H4 (cell line): ENCODE results near the gene KIF16B. TPM values are rescaled to one million over a fixed set of nuclear protein-coding genes. Genes with fewer than 3 reads are reported as not detected.
A peak's percentile ranks its signal among the peaks of the same experiment; 100 is the strongest.
"Not testable (repeated sequence)": the region's sequence is repeated elsewhere in the genome, so short reads cannot be mapped to it uniquely, and the experiment has no call there.

Source experiments
- DNase-seq: peaks from one replicate; pipeline ENCODE4 v3.0.0-alpha.2; 2015; ENCODE audit warnings: low spot score
- total RNA-seq: library from RNA; depleted of rRNA; stranded (reverse); fragments of >200 nt; shearing (Covaris generic); gene quantifications from 2 replicates; pipeline ENCODE4 v1.2.3, GENCODE V29; 2014; rRNA removed

KIF16B gene, protein sequence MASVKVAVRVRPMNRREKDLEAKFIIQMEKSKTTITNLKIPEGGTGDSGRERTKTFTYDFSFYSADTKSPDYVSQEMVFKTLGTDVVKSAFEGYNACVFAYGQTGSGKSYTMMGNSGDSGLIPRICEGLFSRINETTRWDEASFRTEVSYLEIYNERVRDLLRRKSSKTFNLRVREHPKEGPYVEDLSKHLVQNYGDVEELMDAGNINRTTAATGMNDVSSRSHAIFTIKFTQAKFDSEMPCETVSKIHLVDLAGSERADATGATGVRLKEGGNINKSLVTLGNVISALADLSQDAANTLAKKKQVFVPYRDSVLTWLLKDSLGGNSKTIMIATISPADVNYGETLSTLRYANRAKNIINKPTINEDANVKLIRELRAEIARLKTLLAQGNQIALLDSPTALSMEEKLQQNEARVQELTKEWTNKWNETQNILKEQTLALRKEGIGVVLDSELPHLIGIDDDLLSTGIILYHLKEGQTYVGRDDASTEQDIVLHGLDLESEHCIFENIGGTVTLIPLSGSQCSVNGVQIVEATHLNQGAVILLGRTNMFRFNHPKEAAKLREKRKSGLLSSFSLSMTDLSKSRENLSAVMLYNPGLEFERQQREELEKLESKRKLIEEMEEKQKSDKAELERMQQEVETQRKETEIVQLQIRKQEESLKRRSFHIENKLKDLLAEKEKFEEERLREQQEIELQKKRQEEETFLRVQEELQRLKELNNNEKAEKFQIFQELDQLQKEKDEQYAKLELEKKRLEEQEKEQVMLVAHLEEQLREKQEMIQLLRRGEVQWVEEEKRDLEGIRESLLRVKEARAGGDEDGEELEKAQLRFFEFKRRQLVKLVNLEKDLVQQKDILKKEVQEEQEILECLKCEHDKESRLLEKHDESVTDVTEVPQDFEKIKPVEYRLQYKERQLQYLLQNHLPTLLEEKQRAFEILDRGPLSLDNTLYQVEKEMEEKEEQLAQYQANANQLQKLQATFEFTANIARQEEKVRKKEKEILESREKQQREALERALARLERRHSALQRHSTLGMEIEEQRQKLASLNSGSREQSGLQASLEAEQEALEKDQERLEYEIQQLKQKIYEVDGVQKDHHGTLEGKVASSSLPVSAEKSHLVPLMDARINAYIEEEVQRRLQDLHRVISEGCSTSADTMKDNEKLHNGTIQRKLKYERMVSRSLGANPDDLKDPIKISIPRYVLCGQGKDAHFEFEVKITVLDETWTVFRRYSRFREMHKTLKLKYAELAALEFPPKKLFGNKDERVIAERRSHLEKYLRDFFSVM (N-terminal part only)
- 5.0 and 7.4 TPM in 2 replicates for total RNA-seq

DNA sequence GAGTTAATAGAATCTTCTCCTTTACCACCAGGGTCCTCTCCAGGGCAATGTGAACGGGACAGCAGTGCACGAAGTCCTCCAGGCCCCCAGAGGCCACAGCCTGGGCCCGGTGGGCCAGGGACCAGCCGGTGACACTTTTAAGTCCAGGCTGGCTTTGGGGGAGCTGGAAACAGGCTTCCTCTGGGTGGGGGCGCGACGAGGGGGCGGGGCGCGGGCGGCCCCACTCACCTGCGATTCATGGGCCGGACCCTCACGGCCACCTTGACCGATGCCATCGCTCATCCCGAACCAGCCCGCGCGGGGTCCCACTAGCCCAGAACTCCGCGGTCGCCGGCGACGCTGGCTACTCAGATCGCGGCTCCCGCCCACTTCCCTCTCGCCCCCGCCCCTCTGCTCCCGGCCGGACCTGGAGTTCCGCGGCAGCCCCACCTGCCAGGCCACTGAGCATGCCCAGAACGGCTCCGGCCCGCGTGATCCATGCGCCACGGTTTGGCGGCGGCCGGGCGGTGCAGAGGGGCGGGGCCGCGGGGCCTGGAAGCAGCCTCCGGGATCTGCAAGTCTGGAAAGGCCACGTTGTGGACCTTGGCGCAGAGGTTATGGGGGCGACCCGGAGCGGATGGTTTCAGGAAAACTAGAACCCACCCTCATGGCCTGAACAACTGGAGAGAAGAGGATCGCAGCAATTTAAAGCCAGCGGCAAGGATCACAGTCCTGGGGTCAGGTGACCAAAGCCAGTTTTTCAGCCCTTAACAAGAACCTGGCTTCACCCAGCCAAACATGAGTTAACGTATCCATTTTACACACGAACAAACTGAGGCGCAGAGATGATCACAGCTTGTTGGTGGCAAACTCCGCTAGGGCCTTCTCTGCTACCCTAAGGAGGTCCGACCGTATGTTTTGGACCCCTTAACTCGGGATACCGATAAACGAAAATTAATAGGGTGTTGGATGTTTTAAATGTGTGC is at the start of gene KIF16B:
Gene KIF16B (minus strand): TSS at position 448 of the 965 bp plus-strand sequence. CDS start 173 bp downstream, at position 275.
- DNase-seq = peak; percentile 86

DNA sequence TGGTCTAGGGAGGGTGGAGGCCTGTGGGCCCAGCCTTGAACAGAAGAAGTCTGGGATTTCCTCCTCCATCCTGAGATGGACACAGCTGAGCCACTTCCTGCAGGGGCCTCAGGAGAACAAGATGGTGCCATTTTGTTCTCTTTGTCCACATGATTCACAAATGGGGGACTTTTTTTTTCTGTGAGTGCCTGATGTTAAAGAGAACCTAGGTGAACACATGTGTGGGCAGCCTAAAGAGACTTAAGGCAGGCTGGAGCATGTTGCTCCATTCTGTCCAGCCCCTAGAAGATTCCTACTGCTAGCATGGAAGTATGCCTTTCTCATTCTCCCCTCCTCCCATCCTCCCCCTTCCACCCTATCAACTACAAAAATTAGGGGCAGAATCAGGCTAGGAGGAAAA is 49.3 kb upstream of the KIF16B start:
- no peak for DNase-seq

DNA sequence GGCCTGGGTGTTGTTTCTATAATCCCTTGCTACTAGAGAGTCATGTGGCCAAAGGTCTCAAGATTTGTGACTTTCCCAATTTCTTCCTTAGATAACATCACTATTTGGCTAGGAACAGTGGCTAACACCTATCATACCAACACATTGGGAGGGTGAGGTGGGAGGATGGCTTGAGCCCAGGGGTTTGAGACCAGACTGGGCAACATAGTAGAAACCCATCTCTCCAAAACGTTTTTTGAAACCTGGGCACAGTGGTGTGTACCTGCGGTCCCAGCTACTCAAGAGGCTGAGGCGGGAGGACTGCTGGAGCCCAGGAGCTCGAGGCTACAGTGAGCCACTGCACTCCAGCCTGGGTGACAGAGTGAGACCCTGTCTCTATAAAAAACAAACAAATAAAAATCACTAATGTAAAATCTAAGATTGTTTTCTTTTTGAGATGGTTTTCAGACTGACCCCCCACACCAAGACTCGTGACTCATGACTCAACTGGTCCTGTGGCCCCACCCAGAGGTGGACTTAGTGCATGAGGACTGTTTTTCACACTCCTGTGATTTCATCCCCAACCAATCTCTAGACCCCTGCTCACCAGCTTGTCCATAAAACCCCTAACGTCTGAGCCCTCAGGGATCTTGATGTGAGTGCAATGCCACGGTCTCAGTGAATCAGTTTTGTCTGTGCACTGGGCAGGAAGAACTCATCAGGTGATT is 48.3 kb upstream of the KIF16B start:
- DNase-seq = no peak

DNA sequence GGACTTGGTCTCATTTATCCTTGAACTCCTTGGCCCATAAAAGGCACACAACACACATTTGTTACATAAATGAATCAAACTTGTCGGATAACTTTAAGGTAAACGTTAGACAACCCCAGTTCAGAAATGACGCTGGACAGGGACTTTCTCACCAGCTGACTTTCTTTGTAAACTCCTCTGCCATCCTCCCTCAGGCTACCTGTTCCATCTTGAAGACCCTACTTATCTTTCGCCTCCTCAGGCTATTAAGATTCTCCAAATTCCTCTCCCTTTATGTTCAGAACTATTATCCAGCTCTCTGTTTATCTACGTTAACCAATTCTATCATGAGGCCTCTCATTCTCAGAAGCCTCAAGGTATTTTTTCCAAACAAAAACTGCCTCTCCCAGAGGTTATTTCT is 47.7 kb upstream of the KIF16B start:
- no peak for DNase-seq

DNA sequence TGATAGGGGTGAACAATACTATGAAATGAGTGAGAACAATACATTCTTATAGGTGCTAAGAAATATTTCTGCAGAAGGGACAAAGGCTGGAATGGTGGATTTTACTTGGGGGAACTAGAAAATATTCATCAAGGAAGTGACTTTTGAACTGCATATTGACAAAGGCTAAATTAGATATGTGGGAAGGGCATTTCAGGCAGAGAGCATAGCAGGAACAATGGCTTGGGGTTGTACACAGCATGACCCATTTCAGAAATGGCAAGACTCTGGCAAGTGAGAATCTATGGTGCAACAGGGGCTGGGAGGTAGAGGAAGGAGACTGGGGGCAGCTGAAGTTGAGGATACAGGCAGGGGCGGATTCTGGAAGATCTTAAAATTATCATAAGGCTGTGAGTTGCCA is 46.7 kb upstream of the KIF16B start:
- DNase-seq = no peak

DNA sequence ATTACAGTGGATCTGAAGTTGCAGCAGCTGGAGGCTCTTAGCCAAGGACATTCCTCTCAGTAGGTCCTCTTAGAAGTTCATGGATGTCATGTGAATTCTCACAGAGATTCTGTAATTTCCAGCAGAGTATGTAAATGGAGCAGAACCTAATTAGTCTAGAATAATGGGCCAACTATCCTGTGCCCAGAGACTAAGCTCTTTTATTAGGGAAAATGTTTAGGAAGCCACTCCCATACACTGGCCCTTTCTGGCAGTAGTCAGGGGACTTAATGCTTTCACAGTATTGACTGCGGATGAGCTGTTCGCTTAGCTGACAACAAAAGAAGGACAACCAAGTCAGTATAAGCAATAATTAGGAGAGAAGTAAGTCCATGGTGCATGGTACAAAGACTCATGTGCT is 43.8 kb upstream of the KIF16B start:
- DNase-seq = no peak

DNA sequence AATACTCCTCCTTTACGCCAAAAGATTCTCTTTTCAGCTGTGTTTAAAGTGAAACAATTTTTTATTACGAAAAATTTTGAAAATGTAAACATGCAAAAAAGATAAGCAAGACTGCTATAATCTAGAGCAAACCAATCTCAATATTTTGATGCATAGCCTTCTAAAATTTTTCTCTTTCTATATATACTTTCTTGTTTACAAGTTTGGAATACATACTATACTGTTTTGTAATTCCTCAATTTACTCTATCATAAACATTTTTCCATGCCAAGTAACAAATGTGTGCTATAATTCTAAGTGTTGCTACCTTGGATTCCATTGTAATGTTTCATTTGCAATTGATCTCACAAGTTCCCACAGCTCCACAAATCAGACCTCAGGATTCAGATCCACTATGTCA is 43.1 kb upstream of the KIF16B start:
- no peak for DNase-seq

DNA sequence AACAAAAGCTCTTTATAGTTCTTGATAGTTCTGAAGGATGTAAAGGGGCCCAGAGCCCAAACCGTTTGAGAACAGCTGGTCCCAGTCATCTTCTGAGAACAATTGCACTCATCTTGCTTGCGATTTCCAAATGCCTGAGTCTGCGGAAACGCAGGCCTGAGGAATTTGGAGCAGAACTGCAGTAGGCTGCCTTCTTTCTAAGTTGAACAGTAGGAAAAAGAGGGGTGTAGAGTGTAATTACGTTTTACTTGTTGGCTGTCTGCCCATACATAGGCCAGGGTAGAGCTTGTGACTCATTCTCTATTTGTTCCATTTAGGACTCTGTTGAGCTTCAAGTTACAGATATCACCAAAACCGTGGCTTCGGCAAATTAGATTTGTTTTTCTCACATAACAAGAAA is 42.0 kb upstream of the KIF16B start:
- peak; percentile 90 for DNase-seq

DNA sequence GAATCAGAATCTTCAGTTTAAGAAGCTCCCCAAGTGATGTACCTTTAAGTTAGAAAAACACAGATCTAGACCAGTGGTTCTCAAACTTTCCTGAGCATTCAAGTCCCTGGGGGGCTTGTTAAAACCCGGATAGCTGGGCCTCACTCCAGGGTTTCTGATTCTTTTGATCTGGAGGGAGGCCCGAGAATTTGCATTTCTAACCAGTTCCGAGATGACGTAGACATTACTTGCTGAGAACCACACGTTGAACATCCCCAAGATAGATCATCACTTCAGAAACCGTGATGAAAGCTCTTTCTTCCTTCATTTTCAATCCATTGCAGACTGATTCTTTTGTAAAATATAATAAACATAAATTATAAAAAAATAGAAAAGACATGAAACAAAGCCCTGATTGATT is 40.7 kb upstream of the KIF16B start:
- no peak for DNase-seq

DNA sequence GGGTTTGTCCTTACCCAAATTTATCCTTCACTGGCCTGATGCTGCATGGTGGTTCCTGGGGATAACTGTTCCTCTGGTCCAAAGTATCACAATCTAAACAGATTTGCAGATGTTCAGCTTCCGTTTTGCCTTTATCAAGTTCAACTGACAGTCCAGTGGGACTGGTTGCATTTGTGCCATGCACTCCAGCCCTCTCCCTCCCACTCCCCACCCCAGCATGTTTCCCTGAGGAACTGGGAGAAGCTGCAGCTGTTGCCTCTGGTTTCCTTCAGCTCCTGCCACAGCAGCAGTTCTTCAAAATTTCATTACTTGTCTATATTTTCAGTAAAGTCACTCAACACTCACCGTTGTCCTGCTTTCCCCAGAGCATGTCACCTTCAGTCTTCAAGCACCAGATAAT is 39.5 kb upstream of the KIF16B start:
- no peak for DNase-seq

DNA sequence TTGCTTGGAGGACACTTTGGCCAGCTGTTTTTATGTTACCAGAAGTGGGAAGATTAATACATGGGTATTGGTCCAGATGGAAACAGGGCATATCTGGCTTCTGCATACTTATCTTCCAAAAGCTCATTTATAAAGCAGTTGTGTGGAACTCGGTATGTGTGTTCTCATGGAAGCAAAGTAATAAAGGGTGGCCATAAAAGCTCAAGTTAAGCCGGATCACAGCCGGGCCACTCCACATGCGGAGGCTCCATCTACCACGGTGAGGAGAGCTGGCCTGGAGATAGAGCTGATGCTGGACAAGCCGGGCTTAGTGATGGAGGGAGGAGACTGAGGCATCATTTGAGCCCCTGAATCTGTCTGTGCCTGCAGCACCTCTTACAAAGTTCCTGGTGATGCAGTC is 38.6 kb upstream of the KIF16B start:
- no peak for DNase-seq

DNA sequence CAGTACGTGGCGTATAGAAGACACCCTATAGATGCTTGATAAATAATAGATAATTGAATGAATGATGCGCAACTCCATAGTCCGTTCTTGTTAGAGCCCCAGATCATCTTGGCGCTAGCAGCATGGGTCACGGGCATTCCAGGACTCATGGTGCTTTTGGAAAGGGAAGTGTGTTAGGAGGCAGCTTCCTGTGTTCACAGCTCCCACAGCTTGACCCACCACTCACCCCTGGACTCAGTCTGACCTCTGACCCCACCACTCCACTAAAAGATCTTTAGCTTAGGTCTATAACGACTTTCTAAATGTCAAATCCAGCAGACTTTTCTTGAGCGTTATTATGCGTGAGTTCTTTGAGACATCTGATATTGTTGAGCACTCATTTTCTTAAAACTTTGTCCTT is 35.8 kb upstream of the KIF16B start:
- DNase-seq = no peak

DNA sequence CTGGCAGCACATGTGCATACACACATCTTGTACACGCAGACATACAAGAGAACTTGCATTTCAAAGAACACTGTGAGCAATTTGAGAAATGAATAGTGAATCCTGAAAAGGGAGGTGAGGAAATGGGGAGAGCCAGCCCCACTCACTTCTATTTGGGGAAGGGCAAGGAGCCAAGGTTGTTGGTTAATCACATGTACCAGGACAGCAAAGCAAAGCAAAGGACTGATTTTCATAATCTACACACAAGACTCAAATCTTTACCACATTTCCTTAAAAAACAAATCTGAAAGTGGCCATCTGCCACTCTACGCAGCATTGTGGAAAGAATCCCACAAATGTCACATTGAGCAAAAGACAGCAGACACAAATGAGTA is 35.0 kb upstream of the KIF16B start:
- DNase-seq = no peak

DNA sequence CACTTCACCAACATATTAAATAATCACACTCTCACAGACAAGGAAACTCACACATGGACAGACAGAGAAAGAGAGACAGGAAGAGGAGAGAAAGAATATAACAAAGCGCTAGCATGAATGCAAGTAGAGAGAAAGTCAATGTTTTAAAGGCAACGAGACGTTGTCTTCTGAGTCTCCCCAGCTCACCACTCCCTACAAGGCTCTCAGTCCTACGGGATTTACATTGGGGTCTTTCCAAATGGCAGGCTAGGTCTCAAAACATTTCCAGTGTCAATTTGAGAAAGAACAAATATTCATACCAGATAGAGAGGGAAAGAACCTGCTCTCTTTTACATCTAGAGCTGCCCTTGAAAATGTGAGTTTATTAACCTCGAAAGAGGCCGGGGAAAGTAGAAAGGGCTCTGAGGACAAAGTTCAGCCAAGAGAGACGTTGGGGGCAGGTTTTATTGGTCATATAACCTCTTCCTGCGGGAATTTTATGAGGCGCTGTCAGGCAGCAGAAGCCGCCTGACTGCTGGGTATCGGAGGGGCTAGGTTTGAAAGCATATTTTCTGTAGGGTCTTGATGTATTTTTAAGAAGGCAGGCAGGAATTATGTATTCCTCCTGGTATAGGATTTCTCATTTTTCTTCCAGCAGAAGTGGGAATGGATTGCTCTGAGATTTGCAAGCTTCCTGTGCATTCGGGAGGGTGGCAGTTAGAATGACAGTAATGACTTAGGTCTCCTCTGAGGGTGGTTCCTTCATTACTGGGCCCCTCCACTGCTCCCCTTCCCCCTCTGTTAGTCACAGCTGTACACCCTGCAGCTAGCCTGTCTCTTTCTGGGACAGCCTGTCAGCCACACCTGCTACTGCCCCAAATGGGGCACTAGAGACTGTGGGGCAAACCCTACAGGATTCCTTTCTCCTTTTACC is 34.4 kb upstream of the KIF16B start:
- DNase-seq = no peak

DNA sequence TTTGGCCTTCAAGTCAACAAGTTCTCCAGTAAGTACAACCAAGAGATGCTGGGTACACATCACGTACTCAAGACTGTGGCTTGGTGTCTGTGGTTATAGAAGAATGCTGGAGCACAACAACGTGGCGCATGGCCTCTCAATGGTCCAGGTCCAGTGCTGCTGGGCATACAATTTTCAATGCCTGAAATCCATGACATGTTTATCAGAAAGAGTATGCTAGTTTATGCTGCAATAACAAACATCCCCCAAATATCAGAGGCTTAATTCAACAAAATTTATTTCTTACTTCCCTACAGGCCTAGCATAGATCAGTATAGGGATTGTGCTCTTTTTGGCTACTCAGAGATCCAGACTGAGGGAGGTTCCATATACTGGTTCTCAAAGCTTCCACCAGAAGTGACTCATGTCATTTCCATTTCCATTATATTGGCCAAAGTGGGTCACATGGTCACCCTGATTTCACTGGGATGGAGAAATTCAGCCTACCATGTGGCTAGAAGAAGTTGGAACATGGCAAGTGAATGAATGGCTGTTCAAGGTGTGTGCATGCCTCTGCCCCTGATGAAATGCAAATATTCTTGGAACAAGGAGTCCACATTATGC is 33.3 kb upstream of the KIF16B start:
- DNase-seq = no peak

DNA sequence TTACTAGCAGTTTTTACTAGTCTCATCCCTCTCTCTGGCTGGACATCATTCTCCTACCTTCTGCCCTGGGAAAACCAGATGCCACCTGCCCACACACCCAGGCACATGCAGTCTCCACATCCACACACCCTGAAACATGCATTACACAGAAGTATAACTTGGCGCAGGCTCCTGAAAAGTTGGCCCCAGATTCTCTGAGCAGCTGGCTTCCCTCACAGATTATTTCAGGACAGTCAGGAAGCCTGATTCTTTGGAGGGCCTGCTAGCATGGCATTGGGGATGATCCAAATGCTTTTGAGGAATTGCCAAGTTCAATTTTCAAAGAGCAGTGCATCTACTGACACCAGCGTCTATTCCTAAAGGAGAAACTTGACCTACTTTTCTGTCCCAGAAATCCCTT is 27.8 kb upstream of the KIF16B start:
- DNase-seq = no peak

DNA sequence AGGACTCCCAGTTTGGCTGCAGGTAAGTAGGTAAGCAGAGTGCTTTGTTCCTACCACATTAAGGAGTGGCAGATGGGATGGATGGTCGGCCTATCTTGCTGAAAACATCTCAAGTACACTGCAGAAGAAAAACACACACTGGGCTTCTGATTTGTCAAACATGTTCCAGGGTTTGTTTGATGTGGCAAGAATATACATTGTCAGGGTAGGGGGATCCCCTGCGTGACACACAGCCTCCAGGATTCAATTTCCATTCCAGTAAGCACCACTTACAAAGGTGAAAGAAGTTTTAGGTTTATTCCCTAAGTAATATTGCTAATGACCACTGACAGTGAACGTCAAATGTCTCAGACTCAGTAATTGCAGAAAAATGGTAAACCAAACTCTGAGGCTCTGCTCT is 26.0 kb upstream of the KIF16B start:
- no peak for DNase-seq

DNA sequence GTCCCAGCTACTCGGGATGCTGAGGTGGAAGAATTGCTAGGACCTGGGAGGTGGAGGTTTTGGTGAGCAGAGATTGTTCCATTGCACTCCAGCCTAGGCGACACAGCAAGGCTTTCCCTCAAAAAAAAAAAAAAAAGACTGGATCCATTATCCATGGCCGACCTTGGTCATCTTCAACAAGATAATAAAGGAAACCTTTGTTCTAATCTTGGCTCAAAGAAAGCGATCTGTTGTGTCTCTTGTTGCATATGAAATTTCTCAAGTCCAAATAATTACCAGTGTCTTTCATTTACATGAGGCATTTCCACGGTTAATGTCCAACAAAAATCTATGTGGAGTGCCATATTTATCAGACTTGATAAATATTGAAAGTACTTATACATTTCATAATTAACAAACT is 23.7 kb upstream of the KIF16B start:
- DNase-seq = no peak

DNA sequence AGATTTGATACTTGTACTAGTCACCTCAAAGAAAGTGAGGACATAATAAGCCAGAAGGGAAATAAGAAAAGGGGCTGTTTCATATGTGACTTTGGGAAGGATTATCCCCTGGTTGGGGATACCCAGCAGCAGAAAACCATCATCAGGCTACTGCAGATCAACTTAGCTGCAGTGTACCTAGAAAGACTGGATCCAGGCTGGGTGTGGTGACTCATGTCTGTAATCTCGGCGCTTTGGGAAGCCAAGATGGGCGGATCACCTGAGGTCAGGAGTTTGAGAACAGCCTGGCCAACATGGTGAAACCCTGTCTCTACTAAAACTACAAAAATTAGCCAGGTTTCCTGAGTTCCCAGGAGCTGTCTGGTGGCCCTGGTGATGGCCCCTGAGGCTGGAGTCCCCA is 23.2 kb upstream of the KIF16B start:
- not testable (repeated sequence) for DNase-seq
